IMR-90 (cell line): ENCODE measurements around the gene C1orf167. TPM values are rescaled to one million over a fixed set of nuclear protein-coding genes. Genes with fewer than 3 reads are reported as not detected.

Experiments
- ATAC-seq: fragments of 200-7000 bp; cut with Tn5 transposase; 2 replicates; pipeline ENCODE4 v1.9.1; 2020; ENCODE audit warnings: low read depth, mild to moderate bottlenecking, moderate library complexity
- BruUV-seq: library from RNA; stranded (reverse); fragments of 400-500 nt; replicated peaks from 2 replicates; lab custom pipeline; 2021; lab: Mats Ljungman, UMichigan
- CTCF ChIA-PET: fragments of 300-600 bp; formaldehyde crosslinking; extraction: SDS; loops from one replicate; lab custom pipeline; 2021; ENCODE audit warnings: antibody characterized with exemption; lab: Yijun Ruan, JAX
- POLR2A ChIA-PET: fragments of 300-600 bp; sonication (Branson Sonifier 250); formaldehyde crosslinking; loops from one replicate; lab custom pipeline; 2022; ENCODE audit warnings: antibody characterized with exemption; ENCODE audit not compliant: unreplicated experiment; lab: Charles Lee
- DNase-seq: peaks from one replicate; pipeline ENCODE4 v3.0.0; 2013
- H2AFZ ChIP-seq: replicated peaks from 2 replicates; pipeline ENCODE3; 2013; ENCODE audit warnings: low read length, mild to moderate bottlenecking; ENCODE audit not compliant: poor library complexity
- H2AK5ac ChIP-seq: 2 replicates; pipeline ENCODE4 v1.6.1; 2013; ENCODE audit warnings: low read depth, low read length, inconsistent platforms
- H2AK9ac ChIP-seq: replicated peaks from 2 replicates; pipeline ENCODE3; 2013; ENCODE audit warnings: mild to moderate bottlenecking, low read depth, low read length, moderate library complexity; ENCODE audit not compliant: poor library complexity
- H2BK120ac ChIP-seq: 2 replicates; pipeline ENCODE4 v1.6.1; 2013; ENCODE audit warnings: low read depth, low read length, inconsistent platforms
- H2BK15ac ChIP-seq: 3 replicates; pipeline ENCODE4 v1.6.1; 2013; ENCODE audit warnings: low read depth, low read length, inconsistent platforms
- H2BK20ac ChIP-seq: 2 replicates; pipeline ENCODE4 v1.6.1; 2013; ENCODE audit warnings: low read depth, mild to moderate bottlenecking, inconsistent platforms, low read length, moderate library complexity
- H2BK5ac ChIP-seq: 2 replicates; pipeline ENCODE4 v1.6.1; 2013; ENCODE audit warnings: mild to moderate bottlenecking, low read depth, low read length, inconsistent platforms; ENCODE audit not compliant: poor library complexity, severe bottlenecking
- H3K14ac ChIP-seq: replicated peaks from 2 replicates; pipeline ENCODE4 v1.6.1; 2013; ENCODE audit warnings: low read depth, low read length, inconsistent platforms
- H3K18ac ChIP-seq: 2 replicates; pipeline ENCODE4 v1.6.1; 2013; ENCODE audit warnings: low read depth, low read length, control low read depth
- H3K23ac ChIP-seq: 2 replicates; pipeline ENCODE4 v1.6.1; 2013; ENCODE audit warnings: low read depth, low read length, inconsistent platforms
- H3K27ac ChIP-seq: 2 replicates; pipeline ENCODE4 v1.5.1; 2013; ENCODE audit warnings: mild to moderate bottlenecking, control low read depth, low read length; ENCODE audit not compliant: insufficient read depth
- H3K27me3 ChIP-seq: 2 replicates; pipeline ENCODE4 v1.6.1; 2013; ENCODE audit warnings: low read length; ENCODE audit not compliant: control insufficient read depth, insufficient read depth
- H3K36me3 ChIP-seq: 2 replicates; pipeline ENCODE4 v1.6.1; 2013; ENCODE audit warnings: low read length, mixed read lengths; ENCODE audit not compliant: control insufficient read depth, insufficient read depth
- H3K4ac ChIP-seq: 2 replicates; pipeline ENCODE4 v1.6.1; 2013; ENCODE audit warnings: low read depth, low read length, inconsistent platforms
- H3K4me1 ChIP-seq: 2 replicates; pipeline ENCODE4 v1.6.1; 2013; ENCODE audit warnings: low read length, mixed read lengths; ENCODE audit not compliant: control insufficient read depth, insufficient read depth
- H3K4me2 ChIP-seq: 2 replicates; pipeline ENCODE4 v1.6.1; 2013; ENCODE audit warnings: low read depth, mild to moderate bottlenecking, control low read depth, low read length, moderate library complexity
- H3K4me3 ChIP-seq: 2 replicates; pipeline ENCODE4 v1.5.1; 2013; ENCODE audit warnings: low read depth, mild to moderate bottlenecking, control low read depth, low read length, moderate library complexity; ENCODE audit not compliant: insufficient read depth
- H3K56ac ChIP-seq: 2 replicates; pipeline ENCODE4 v1.6.1; 2013; ENCODE audit warnings: low read length, inconsistent platforms; ENCODE audit not compliant: insufficient read depth; ENCODE audit errors: extremely low read depth
- H3K79me1 ChIP-seq, 2 experiments: 2 replicates each; pipeline ENCODE4 v1.6.1; 2013; ENCODE audit warnings: low read length in 2 of 2, inconsistent platforms in 1 of 2, low read depth in 1 of 2
- H3K9ac ChIP-seq: 2 replicates; pipeline ENCODE4 v1.6.1; 2013; ENCODE audit warnings: low read depth, low read length, control low read depth
- H3K9me1 ChIP-seq: 2 replicates; pipeline ENCODE4 v1.6.1; 2013; ENCODE audit warnings: low read length, inconsistent platforms; ENCODE audit not compliant: insufficient read depth
- H3K9me3 ChIP-seq: 2 replicates; pipeline ENCODE4 v1.6.1; 2013; ENCODE audit warnings: low read length; ENCODE audit not compliant: control insufficient read depth, insufficient read depth
- H4K20me1 ChIP-seq: 2 replicates; pipeline ENCODE4 v1.6.1; 2013; ENCODE audit warnings: low read length, inconsistent platforms; ENCODE audit not compliant: insufficient read depth
- H4K5ac ChIP-seq: 2 replicates; pipeline ENCODE4 v1.6.1; 2013; ENCODE audit warnings: mild to moderate bottlenecking, low read depth, low read length, control low read depth
- H4K8ac ChIP-seq, 2 experiments: 2 replicates each; pipeline ENCODE4 v1.6.1; 2013; ENCODE audit warnings: low read depth in 2 of 2, low read length in 2 of 2, control low read depth in 1 of 2, inconsistent platforms in 1 of 2
- H4K91ac ChIP-seq: 2 replicates; pipeline ENCODE4 v1.6.1; 2013; ENCODE audit warnings: low read depth, low read length, inconsistent platforms; ENCODE audit not compliant: insufficient read depth
- BHLHE40 ChIP-seq: fragments of 150-350 bp; IDR thresholded peaks from 2 replicates; pipeline ENCODE4 v1.6.1; 2016; ENCODE audit warnings: mild to moderate bottlenecking, low read depth, low read length
- CTCF ChIP-seq: conservative IDR thresholded peaks from 2 replicates; pipeline ENCODE4 v1.5.1; 2012; ENCODE audit warnings: mild to moderate bottlenecking, low read depth, low read length, improper control_type of control experiment
- ELK1 ChIP-seq: fragments of 150-350 bp; IDR thresholded peaks from 2 replicates; pipeline ENCODE4 v1.6.1; 2016; ENCODE audit warnings: low read depth, mild to moderate bottlenecking, low read length, moderate library complexity, borderline replicate concordance
- FOS ChIP-seq: fragments of 150-350 bp; IDR thresholded peaks from 2 replicates; pipeline ENCODE4 v1.6.1; 2016; ENCODE audit warnings: low read depth, low read length
- MAFK ChIP-seq: IDR thresholded peaks from 2 replicates; pipeline ENCODE4 v1.6.1; 2012; ENCODE audit warnings: low read depth, low read length, improper control_type of control experiment
- MAZ ChIP-seq: IDR thresholded peaks from 2 replicates; pipeline ENCODE4 v1.6.1; 2012; ENCODE audit warnings: low read depth, mild to moderate bottlenecking, low read length, improper control_type of control experiment, moderate library complexity, borderline replicate concordance
- MXI1 ChIP-seq: IDR thresholded peaks from 2 replicates; pipeline ENCODE4 v1.6.1; 2012; ENCODE audit warnings: low read depth, mild to moderate bottlenecking, low read length, moderate library complexity, borderline replicate concordance
- POLR2A ChIP-seq: IDR thresholded peaks from 2 replicates; pipeline ENCODE4 v1.6.1; 2012; ENCODE audit warnings: mild to moderate bottlenecking, low read depth, low read length
- RAD21 ChIP-seq: IDR thresholded peaks from 2 replicates; pipeline ENCODE4 v1.6.1; 2012; ENCODE audit warnings: low read length, improper control_type of control experiment
- RCOR1 ChIP-seq: IDR thresholded peaks from 2 replicates; pipeline ENCODE4 v1.6.1; 2012; ENCODE audit warnings: mild to moderate bottlenecking, low read length, improper control_type of control experiment; ENCODE audit not compliant: insufficient replicate concordance
- SMC3 ChIP-seq: fragments of 150-350 bp; IDR thresholded peaks from 2 replicates; pipeline ENCODE4 v1.6.1; 2016; ENCODE audit warnings: low read depth, mild to moderate bottlenecking, antibody characterized with exemption, low read length, moderate library complexity
- WGBS, 2 experiments: methylation state at CpG; one replicate each; pipeline versions ENCODE4 v1.1.5 to v1.1.7; 2013; ENCODE audit warnings: missing lambda C conversion rate in 2 of 2; ENCODE audit not compliant: insufficient read length in 1 of 2; ENCODE audit errors: extremely low coverage in 2 of 2; 5-methylcytosine and 5-hydroxymethylcytosine counted together
- dilution Hi-C: fragments of 300-500 bp; cut with HindIII; formaldehyde crosslinking; loops from one replicate; pipeline ENCODE4 v1.14.3; 2018; ENCODE audit warnings: low sequenced_read_pairs; ENCODE audit not compliant: unreplicated experiment
- in situ Hi-C: fragments of 300-500 bp; cut with MboI; formaldehyde crosslinking; loops from 3 replicates; pipeline ENCODE4 v1.14.3; 2019; ENCODE audit warnings: low sequenced_read_pairs, inconsistent platforms, mixed read lengths
- intact Hi-C: fragments of 100-400 bp; cut with micrococcal nuclease; formaldehyde crosslinking; loops from 2 replicates; pipeline ENCODE4 v1.10.0; 2022
- polyA plus RNA-seq, 3 experiments: library from polyadenylated mRNA; depleted of rRNA; stranded (reverse); fragments of >200 nt; gene quantifications; 2 replicates each; pipeline ENCODE4 v1.2.3, GENCODE V29; 2012; ENCODE audit warnings: low replicate concordance in 1 of 3
- total RNA-seq: library from RNA; depleted of rRNA; stranded (reverse); fragments of >200 nt; gene quantifications from 2 replicates; pipeline ENCODE4 v1.2.3, GENCODE V29; 2012

The C1orf167 gene
- total and polyA plus RNA-seq, 2 of the 4 experiments (the other 2 are of a cell fraction): under 0.01 to 0.15 TPM

- Histone ChIP-seq H3K4me1 (peaks cover 6% of the 10 kb centered on the region; the same call in 1 of the 2 replicates), H4K5ac (no peak overlapping the region), H2AK5ac (no peak overlapping the region), H4K20me1 (no peaks in the 10 kb centered on the region), H3K9me1 (peaks cover 7% of the 10 kb centered on the region; the same call in 1 of the 2 replicates), H3K36me3 (no peaks in the 10 kb centered on the region), H3K27me3 (peaks cover 16% of the 10 kb centered on the region), H3K4me3 (no peak overlapping the region), H3K18ac (no peak overlapping the region), H2AFZ (no peak overlapping the region), H3K79me1 (no peaks in the 10 kb centered on the region), H4K91ac (no peak overlapping the region), H3K4me2 (no peak overlapping the region), H3K23ac (no peak overlapping the region), H3K4ac (no peak overlapping the region), H2BK15ac (no peak overlapping the region), H2BK20ac (no peak overlapping the region), H2BK5ac (no peak overlapping the region), H3K9me3 (no peaks in the 10 kb centered on the region), H3K27ac (no peak overlapping the region), H2AK9ac (no peak overlapping the region), H3K14ac (no peak overlapping the region), H4K8ac (no peak overlapping the region), H3K9ac (no peak overlapping the region), H3K56ac (no peak overlapping the region; the same call in 1 of the 2 replicates), H2BK120ac (no peak overlapping the region)
- TF ChIP-seq ELK1 (no peak), CTCF (no peak), SMC3 (no peak), BHLHE40 (no peak), MXI1 (no peak), RAD21 (no peak), MAZ (no peak), FOS (no peak), MAFK (no peak), POLR2A (no peak), RCOR1 (no peak)
- DNase-seq (no peak), ATAC-seq (no peak)
- in situ Hi-C loops: no loop called here
- no TSS peak for BruUV-seq
- dilution Hi-C loops: no loop called here
- POLR2A ChIA-PET: no interaction called here
- intact Hi-C loops: no loop called here
- WGBS, 2 experiments: 20% methylated on average over 2 of the region's 5 CpGs; no CpG with 5 or more reads in 1 of the 2 experiments
- CTCF ChIA-PET: interaction anchor here (0.6 kb wide), 1 partner anchor 540 kb away, joined by 5 read pairs; no protein-coding TSS in a partner anchor
Observed at GRCh38 chr1:11725616-11726015, 36.4 kb upstream of the C1orf167 start.
